Lower lobe of right lung (tissue), 2 donors: ENCODE measurements around the gene INPP5A. TPM values are rescaled to one million over a fixed set of nuclear protein-coding genes. Genes with fewer than 3 reads are reported as not detected.

Experiments used
- ATAC-seq, 2 donors: fragments of 200-7000 bp; cut with Tn5 transposase; one replicate each; pipeline ENCODE4 v1.9.1; 2020 to 2022; ENCODE audit warnings: mild to moderate bottlenecking in 2 of 2, moderate library complexity in 2 of 2
- DNase-seq: peaks from one replicate; pipeline ENCODE4 v3.0.0-alpha.2; 2020
- H3K27ac ChIP-seq: fragments of 200-600 bp; one replicate; pipeline ENCODE4 v1.8.0; 2022
- H3K27me3 ChIP-seq: fragments of 200-600 bp; one replicate; pipeline ENCODE4 v1.8.0; 2022; ENCODE audit warnings: low read depth
- H3K36me3 ChIP-seq: fragments of 200-600 bp; one replicate; pipeline ENCODE4 v1.8.0; 2022; ENCODE audit warnings: mild to moderate bottlenecking
- H3K4me1 ChIP-seq: fragments of 200-600 bp; one replicate; pipeline ENCODE4 v1.8.0; 2022
- H3K4me3 ChIP-seq: fragments of 200-600 bp; one replicate; pipeline ENCODE4 v1.8.0; 2022; ENCODE audit warnings: mild to moderate bottlenecking
- H3K9me3 ChIP-seq: fragments of 200-600 bp; one replicate; pipeline ENCODE4 v1.8.0; 2022
- intact Hi-C: fragments of 100-400 bp; cut with DNase I; formaldehyde crosslinking; loops from one replicate; pipeline ENCODE4 v1.11.0; 2022
- total RNA-seq: library from RNA; stranded (reverse); fragmentation: NEBNext Ultra II Directional; extraction: Animal tissue kit (Norgen Biotek cat#: 25700); gene quantifications from one replicate; pipeline ENCODE4 v1.2.1, GENCODE V29; 2021
- TF ChIP-seq, protein P1 (sequence below): fragments of 200-600 bp; IDR thresholded peaks from one replicate; pipeline ENCODE4 v1.8.0; 2022; ENCODE audit warnings: antibody characterized with exemption, mild to moderate bottlenecking
- donor health status: DM: no; HTN: yes; CAD: no; lungs with severe emphysema.

Gene INPP5A
- total RNA-seq, 1 donor from 2014 or later, result 34.1 TPM

GRCh38 chr10:132735923-132736391 is 198.4 kb downstream of the INPP5A start:
- no peak for DNase-seq
- Histone ChIP-seq H3K27me3 (no peaks in the 10 kb centered on the region), H3K4me1 (no peaks in the 10 kb centered on the region), H3K9me3 (no peaks in the 10 kb centered on the region), H3K4me3 (no peak overlapping the region), H3K36me3 (peaks cover 24% of the 10 kb centered on the region), H3K27ac (no peak overlapping the region)
- TF ChIP-seq, protein P1, sequence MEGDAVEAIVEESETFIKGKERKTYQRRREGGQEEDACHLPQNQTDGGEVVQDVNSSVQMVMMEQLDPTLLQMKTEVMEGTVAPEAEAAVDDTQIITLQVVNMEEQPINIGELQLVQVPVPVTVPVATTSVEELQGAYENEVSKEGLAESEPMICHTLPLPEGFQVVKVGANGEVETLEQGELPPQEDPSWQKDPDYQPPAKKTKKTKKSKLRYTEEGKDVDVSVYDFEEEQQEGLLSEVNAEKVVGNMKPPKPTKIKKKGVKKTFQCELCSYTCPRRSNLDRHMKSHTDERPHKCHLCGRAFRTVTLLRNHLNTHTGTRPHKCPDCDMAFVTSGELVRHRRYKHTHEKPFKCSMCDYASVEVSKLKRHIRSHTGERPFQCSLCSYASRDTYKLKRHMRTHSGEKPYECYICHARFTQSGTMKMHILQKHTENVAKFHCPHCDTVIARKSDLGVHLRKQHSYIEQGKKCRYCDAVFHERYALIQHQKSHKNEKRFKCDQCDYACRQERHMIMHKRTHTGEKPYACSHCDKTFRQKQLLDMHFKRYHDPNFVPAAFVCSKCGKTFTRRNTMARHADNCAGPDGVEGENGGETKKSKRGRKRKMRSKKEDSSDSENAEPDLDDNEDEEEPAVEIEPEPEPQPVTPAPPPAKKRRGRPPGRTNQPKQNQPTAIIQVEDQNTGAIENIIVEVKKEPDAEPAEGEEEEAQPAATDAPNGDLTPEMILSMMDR, result no peak
- no peak for ATAC-seq
- intact Hi-C loops, result no loop called here

GRCh38 chr10:132737390-132738048 is 199.9 kb downstream of the INPP5A start:
- no peaks in the 10 kb centered on the region for H3K27me3 ChIP-seq
- no peak overlapping the region for H3K27ac ChIP-seq
- no peak overlapping the region for H3K4me3 ChIP-seq
- TF ChIP-seq, protein P1, result no peak
- peaks cover 27% of the 10 kb centered on the region for H3K36me3 ChIP-seq
- ATAC-seq (no peak), DNase-seq (no peak)
- H3K9me3 ChIP-seq, result no peaks in the 10 kb centered on the region
- no peaks in the 10 kb centered on the region for H3K4me1 ChIP-seq
- intact Hi-C loops, result no loop called here

DNA sequence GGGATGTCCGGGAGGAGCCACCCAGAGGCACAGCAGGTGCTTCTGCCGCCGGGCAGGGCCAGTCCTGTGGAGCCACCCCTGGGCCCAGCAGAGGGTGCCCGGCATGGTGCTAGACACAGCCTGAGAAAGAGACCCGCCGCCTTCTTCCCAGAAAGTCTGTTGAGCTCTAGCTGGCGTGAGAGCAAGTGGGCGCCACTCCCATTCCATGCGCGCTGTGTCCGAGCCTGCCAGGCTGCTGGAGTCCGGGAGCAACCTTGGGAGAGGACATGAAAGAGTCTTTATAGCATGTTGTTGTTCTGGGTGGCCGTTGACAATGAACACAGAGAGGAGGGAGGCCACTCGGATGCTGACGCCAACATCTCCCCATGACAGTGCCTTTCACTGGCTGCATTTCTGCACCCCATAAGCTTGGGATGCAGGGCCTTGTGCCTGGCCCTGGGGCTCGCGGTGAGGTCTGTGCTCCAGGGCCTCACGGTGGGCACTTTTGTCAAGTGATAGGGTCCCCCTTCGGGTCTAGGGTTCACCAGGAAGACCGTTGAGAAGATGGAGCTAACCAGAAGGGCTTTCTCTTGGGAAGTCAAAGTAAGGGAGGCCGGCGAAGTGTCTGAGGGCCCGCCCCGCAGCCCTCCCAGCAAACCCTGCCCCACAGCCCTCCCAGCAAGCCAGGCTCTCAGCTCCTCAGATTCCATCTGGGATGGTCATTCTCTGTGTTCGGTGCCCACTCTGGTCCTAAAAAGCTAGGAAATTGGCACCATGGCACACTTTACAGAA is 201.1 kb downstream of the INPP5A start:
- ATAC-seq (no peak), DNase-seq (no peak)
- no peaks in the 10 kb centered on the region for H3K4me1 ChIP-seq
- no peaks in the 10 kb centered on the region for H3K9me3 ChIP-seq
- TF ChIP-seq, protein P1, result no peak
- H3K27me3 ChIP-seq, result no peaks in the 10 kb centered on the region
- intact Hi-C loops, result no loop called here
- no peak overlapping the region for H3K27ac ChIP-seq
- no peak overlapping the region for H3K4me3 ChIP-seq
- H3K36me3 ChIP-seq, result peaks cover 26% of the 10 kb centered on the region

DNA sequence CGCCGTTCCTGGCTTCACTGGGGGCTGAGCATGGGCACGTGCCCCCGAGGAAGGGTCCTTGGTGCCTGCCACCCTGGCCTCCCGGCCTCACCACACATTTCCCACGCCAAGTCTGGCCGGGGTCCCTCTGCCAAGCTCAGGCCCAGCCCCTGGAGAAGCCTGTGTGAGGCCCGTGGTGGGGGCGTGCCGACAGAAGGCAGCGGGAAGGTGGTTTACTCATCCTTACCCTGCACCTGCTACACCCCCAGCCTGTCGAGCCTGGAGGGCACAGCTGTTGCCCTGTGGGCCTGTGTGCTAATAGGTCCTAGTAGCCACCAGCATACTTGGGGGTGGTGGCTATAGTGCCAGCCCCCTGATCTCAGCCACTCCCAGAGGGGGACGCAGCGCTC is 201.6 kb downstream of the INPP5A start:
- H3K36me3 ChIP-seq, result peaks cover 20% of the 10 kb centered on the region

DNA sequence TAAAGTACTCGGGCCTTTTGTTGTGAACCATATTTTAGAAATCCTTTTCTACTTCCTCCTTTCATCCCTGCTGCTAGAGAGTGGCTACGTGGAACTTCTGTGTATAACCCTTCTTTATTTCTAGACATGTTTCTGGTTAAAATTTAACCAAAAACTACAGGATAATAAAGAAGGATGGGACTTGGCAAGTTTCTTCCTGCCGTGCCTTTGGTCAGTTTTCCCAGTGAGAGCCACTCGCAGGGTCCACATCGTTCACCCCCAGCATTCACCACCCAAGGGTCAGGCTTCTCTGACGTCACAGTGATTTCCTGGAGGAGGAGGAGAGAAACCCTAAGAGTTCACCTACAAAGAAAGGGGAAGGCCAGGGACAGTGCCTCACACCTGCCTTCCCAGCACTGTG is 203.0 kb downstream of the INPP5A start:
- no peak overlapping the region for H3K4me3 ChIP-seq
- peaks cover 16% of the 10 kb centered on the region for H3K36me3 ChIP-seq
- no peaks in the 10 kb centered on the region for H3K9me3 ChIP-seq
- intact Hi-C loops, result no loop called here
- H3K27ac ChIP-seq, result no peak overlapping the region
- H3K4me1 ChIP-seq, result no peaks in the 10 kb centered on the region
- DNase-seq (no peak), ATAC-seq (no peak)
- no peaks in the 10 kb centered on the region for H3K27me3 ChIP-seq
- TF ChIP-seq, protein P1, result no peak

More for the DNA sequence above, 201.6 kb downstream of the INPP5A start:
- H3K27ac ChIP-seq, result no peak overlapping the region
- no peaks in the 10 kb centered on the region for H3K9me3 ChIP-seq
- intact Hi-C loops, result no loop called here
- no peaks in the 10 kb centered on the region for H3K27me3 ChIP-seq
- TF ChIP-seq, protein P1, result no peak
- H3K4me1 ChIP-seq, result no peaks in the 10 kb centered on the region
- DNase-seq (no peak), ATAC-seq (no peak)
- H3K4me3 ChIP-seq, result no peak overlapping the region
